ENCODE data around the gene DENND4A. TPM values are rescaled to one million over a fixed set of nuclear protein-coding genes. Genes with fewer than 3 reads are reported as not detected.

DENND4A gene
- total RNA-seq, 1 donor from 2014 or later: 32.5 TPM

DNA sequence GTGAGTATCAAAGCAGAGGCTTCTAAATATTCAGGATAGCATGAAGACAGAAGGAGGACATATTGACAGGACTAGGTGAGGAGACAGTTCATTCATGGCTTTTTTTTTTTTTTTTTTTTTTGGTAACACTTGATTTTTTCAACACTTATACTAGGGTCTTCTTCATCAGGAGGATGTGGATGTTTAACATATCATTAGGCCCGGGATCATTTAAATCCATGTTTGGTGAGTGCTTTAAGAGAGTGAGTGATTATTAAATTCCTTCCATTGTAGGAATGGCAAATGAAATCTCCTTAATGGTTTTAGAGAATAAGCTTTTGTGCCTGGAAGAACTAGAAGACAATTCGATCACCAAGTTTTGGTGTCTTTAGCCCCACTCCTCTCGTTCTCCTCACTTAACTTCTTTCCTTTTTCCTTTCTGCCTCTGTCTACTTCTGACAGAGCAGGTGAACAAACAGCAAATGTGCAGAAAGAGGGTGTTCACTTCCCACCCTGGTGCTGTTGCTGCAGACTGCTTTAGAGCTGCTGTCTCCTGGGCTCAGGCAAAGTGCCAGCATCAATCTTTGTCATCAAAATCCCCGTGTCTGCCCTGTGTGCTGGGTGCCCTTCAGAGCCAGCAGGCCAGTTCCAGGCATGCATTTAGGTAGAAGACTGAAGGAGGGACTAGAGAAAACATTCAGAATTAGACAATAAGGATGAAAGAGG is 41.6 kb upstream of the DENND4A start:
- Histone ChIP-seq H3K27me3 (no peaks in the 10 kb centered on the region), H3K27ac (peak overlapping the region; percentile 88), H3K4me1 (peaks cover 38% of the 10 kb centered on the region), H3K4me3 (peak overlapping the region; percentile 27), H3K36me3 (no peaks in the 10 kb centered on the region), H3K9me3 (no peaks in the 10 kb centered on the region)
- no peak for ATAC-seq
- TF ChIP-seq, protein P1, sequence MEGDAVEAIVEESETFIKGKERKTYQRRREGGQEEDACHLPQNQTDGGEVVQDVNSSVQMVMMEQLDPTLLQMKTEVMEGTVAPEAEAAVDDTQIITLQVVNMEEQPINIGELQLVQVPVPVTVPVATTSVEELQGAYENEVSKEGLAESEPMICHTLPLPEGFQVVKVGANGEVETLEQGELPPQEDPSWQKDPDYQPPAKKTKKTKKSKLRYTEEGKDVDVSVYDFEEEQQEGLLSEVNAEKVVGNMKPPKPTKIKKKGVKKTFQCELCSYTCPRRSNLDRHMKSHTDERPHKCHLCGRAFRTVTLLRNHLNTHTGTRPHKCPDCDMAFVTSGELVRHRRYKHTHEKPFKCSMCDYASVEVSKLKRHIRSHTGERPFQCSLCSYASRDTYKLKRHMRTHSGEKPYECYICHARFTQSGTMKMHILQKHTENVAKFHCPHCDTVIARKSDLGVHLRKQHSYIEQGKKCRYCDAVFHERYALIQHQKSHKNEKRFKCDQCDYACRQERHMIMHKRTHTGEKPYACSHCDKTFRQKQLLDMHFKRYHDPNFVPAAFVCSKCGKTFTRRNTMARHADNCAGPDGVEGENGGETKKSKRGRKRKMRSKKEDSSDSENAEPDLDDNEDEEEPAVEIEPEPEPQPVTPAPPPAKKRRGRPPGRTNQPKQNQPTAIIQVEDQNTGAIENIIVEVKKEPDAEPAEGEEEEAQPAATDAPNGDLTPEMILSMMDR (IDR thresholded peaks at IDR 0.05): no peak
- no peak for DNase-seq
- intact Hi-C loops (cut with DNase I): no loop called here

DNA sequence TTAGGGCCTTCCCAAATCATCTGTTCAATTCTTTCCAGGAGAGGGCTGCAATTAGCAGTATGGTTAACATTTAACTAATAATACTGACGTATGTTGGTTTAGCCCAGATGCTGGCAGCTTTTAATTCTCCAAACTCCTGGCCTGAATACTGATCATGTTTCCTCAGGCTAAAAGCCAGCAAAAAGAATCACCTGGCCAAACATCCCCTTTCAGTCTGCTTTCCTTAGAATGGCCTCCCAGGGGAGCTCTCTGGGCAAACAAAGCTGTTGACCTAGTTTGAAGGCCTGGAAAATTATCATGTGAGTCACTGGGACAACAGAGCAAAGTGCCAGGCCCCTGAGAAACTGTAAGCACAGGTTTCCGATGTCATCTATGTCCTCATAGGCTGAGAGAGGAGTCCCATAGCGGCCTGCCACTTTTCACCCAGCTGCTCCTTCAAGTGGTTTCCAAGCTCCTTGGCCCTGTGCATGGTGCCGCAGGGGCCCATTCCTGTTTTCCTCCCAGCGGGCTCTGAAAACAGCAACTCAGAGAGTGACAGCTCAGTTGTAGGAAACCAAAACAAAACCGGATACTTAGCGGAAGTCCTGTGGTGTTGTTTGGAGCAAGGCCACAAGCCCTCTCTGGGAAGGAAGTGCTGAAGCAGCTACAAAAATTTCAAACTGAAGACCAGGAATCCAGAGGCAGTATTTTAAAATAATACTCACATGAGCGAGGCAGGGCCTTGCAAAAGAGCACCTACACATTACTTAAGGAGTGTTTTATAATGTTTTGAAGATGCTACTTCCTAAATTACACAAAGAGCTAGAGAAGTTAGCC is 40.7 kb upstream of the DENND4A start:
- ATAC-seq: peak; percentile 93
- H3K27me3 ChIP-seq: no peaks in the 10 kb centered on the region
- intact Hi-C loops (cut with DNase I): no loop called here
- no peaks in the 10 kb centered on the region for H3K36me3 ChIP-seq
- H3K4me1 ChIP-seq: peaks cover 38% of the 10 kb centered on the region
- peak overlapping the region; percentile 27 for H3K4me3 ChIP-seq
- TF ChIP-seq, protein P1 (IDR thresholded peaks at IDR 0.05): peak; percentile 28
- peak overlapping the region; percentile 88 for H3K27ac ChIP-seq
- DNase-seq: peak; percentile 87
- H3K9me3 ChIP-seq: no peaks in the 10 kb centered on the region

DNA sequence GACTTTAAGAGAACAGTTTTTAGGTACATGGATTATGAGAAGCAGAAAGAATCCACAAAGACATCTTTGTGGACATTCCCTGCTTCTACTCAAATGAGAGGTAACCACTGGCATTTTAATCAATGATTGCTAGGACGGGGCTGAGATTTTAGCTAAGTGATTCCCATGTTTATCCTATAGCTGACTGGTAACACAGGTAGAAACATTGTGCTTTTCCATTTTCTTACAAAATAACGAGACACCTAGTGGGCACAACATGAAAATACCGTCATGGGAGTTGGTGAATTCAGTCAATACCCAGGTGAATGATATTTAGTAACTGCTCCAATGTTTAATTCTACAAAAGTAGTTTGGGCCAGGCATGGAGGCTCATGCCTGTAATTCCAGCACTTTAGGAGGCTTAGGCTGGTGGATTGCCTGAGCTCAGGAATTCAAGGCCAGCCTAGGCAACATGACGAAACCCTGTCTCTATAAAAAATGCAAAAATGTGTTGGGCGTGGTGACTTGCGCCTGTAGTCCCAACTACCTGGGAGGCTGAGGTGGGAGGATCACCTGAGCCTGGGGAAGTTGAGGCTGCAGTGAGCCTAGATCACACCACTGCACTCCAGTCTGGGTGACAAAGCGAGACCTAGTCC is 37.2 kb upstream of the DENND4A start:
- Histone ChIP-seq H3K4me1 (peaks cover 47% of the 10 kb centered on the region), H3K9me3 (no peaks in the 10 kb centered on the region), H3K36me3 (no peaks in the 10 kb centered on the region), H3K27me3 (no peaks in the 10 kb centered on the region), H3K27ac (peak overlapping the region; percentile 51), H3K4me3 (no peak overlapping the region)
- DNase-seq: no peak
- intact Hi-C loops (cut with DNase I): no loop called here
- TF ChIP-seq, protein P1 (IDR thresholded peaks at IDR 0.05): peak; percentile 53
- no peak for ATAC-seq

DNA sequence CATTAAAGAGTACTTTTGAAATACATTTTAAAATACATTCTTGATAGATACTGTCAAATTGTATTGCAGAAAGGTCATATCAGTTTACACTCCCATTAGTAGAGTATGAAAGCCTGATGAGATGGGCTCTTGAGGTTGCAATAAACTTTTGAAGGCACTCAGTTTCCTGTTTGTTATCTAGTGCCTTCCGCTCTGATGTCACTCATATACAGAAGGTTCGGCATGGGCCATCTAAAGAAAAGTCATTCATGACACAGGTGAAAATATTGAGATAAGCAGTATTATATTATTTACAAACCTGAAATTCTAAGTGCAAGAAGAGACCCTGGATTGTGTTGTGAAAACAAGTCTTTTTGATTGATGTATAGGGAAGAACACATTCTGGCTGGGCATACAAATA is 36.5 kb upstream of the DENND4A start:
- Histone ChIP-seq H3K4me3 (no peak overlapping the region), H3K27me3 (no peaks in the 10 kb centered on the region), H3K9me3 (no peaks in the 10 kb centered on the region), H3K27ac (peak overlapping the region; percentile 51), H3K4me1 (peaks cover 41% of the 10 kb centered on the region), H3K36me3 (no peaks in the 10 kb centered on the region)
- intact Hi-C loops (cut with DNase I): no loop called here
- TF ChIP-seq, protein P1 (IDR thresholded peaks at IDR 0.05): no peak
- no peak for DNase-seq
- ATAC-seq: no peak

DNA sequence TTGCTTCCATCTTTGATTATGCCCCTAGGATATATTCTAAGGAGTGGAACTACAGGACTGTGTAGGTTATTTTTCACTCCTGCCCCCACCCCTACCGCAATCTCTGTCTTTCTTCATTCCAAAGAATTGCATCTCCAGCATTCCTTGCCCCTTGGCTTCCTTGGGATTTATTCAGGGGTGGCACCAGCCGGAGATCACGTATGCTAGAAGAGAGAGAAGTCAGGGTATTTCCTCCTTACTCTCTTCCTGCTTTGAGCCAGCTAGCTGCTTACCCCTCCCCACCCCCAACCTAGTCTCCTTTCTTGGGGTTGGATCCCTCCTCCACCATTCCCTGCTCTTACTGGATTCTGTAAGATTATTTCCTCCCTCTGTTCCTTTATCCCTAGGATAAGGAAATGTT is 35.0 kb upstream of the DENND4A start:
- TF ChIP-seq, protein P1 (IDR thresholded peaks at IDR 0.05): no peak
- Histone ChIP-seq H3K4me1 (peaks cover 25% of the 10 kb centered on the region), H3K36me3 (no peaks in the 10 kb centered on the region), H3K9me3 (no peaks in the 10 kb centered on the region), H3K4me3 (no peak overlapping the region), H3K27ac (no peak overlapping the region), H3K27me3 (no peaks in the 10 kb centered on the region)
- ATAC-seq: peak; percentile 53
- DNase-seq: no peak
- intact Hi-C loops (cut with DNase I): no loop called here

Data from upper lobe of right lung (tissue), 1 donor.